Femur (tissue), 1 donor: ENCODE data around the gene ADAMTS2.

Source experiments
- DNase-seq: peaks from one replicate; pipeline ENCODE4 v3.0.0-alpha.2; 2017

The ADAMTS2 gene

GRCh38 chr5:179187681-179188575, 157.3 kb downstream of the ADAMTS2 start:
- no peak for DNase-seq

- no peak for DNase-seq
Measured at GRCh38 chr5:179187229-179187678, 158.0 kb downstream of the ADAMTS2 start.

GRCh38 chr5:179186801-179187200, 158.5 kb downstream of the ADAMTS2 start:
- no peak for DNase-seq

GRCh38 chr5:179185941-179186411, 159.3 kb downstream of the ADAMTS2 start:
- DNase-seq: no peak

GRCh38 chr5:179185256-179185940, 159.9 kb downstream of the ADAMTS2 start:
- DNase-seq: no peak

GRCh38 chr5:179184521-179185050, 160.7 kb downstream of the ADAMTS2 start:
- DNase-seq: no peak

GRCh38 chr5:179183481-179183880, 161.8 kb downstream of the ADAMTS2 start:
- DNase-seq: no peak

- DNase-seq: no peak
Measured at GRCh38 chr5:179182601-179183000, 162.7 kb downstream of the ADAMTS2 start.

GRCh38 chr5:179181988-179182387, 163.3 kb downstream of the ADAMTS2 start:
- no peak for DNase-seq

GRCh38 chr5:179180921-179181645, 164.2 kb downstream of the ADAMTS2 start:
- DNase-seq: no peak

GRCh38 chr5:179180061-179180610, 165.1 kb downstream of the ADAMTS2 start:
- no peak for DNase-seq

- no peak for DNase-seq
Measured at GRCh38 chr5:179177711-179178575, 167.3 kb downstream of the ADAMTS2 start.

- DNase-seq: no peak
Measured at GRCh38 chr5:179176571-179177230, 168.6 kb downstream of the ADAMTS2 start.

GRCh38 chr5:179176166-179176565, 169.1 kb downstream of the ADAMTS2 start:
- DNase-seq: no peak

- no peak for DNase-seq
Measured at GRCh38 chr5:179171816-179172745, 173.2 kb downstream of the ADAMTS2 start.

- no peak for DNase-seq
Measured at GRCh38 chr5:179171251-179171815, 173.9 kb downstream of the ADAMTS2 start.

GRCh38 chr5:179170606-179171005, 174.7 kb downstream of the ADAMTS2 start:
- no peak for DNase-seq

GRCh38 chr5:179169836-179170235, 175.4 kb downstream of the ADAMTS2 start:
- no peak for DNase-seq

GRCh38 chr5:179168664-179169063, 176.6 kb downstream of the ADAMTS2 start:
- peak; percentile 43 for DNase-seq
